NCI-H1694 (cell line): ENCODE data around the gene VPS29.

ENCODE experiments used
- DNase-seq: peaks from one replicate; lab custom pipeline; 2025; lab: John Stamatoyannopoulos, UW

VPS29 gene

DNA sequence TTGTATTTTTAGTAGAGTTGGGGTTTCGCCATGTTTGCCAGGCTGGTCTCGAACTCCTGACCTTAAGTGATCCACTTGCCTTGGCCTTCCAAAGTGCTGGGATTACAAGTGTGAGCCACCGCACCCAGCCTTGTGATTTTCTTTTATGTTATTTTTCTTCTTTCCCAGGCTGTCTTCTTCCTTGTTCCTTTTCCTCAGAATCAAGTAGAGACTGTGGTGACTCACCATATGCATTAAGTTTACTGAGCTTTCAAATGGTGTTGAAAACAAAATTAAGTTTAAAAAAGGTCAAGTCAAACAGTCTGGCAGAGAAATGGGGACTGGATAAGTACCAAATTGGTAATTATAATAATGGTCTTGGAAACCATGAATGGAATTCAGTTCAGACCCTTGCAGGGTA, 57.5 kb downstream of the VPS29 start:
- DNase-seq, result no peak
